GM12878 (cell line): ENCODE results near the gene MOAP1. TPM values are rescaled to one million over a fixed set of nuclear protein-coding genes. Genes with fewer than 3 reads are reported as not detected.

Experiments
- BCLAF1 ChIP-seq: fragments of 450-650 bp; IDR thresholded peaks from 2 replicates; pipeline ENCODE4 v1.6.1; 2017; ENCODE audit warnings: antibody characterized with exemption, mild to moderate bottlenecking, moderate library complexity
- EED ChIP-seq: sonication (generic); IDR thresholded peaks from 2 replicates; pipeline ENCODE4 v1.6.1; 2016; ENCODE audit warnings: antibody characterized with exemption, low read depth
- IRF5 ChIP-seq: fragments of 450-650 bp; IDR thresholded peaks from 2 replicates; pipeline ENCODE4 v1.6.1; 2017; ENCODE audit warnings: borderline replicate concordance
- PML ChIP-seq: IDR thresholded peaks from 2 replicates; pipeline ENCODE4 v1.6.1; 2012; ENCODE audit warnings: low read length, inconsistent platforms
- POLR2A ChIP-seq: IDR thresholded peaks from 2 replicates; pipeline ENCODE4 v1.6.1; 2011; ENCODE audit warnings: low read depth, mild to moderate bottlenecking, low read length
- REST ChIP-seq: IDR thresholded peaks from 2 replicates; pipeline ENCODE4 v1.6.1; 2012; ENCODE audit warnings: mild to moderate bottlenecking, low read depth, low read length
- SMARCA5 ChIP-seq: fragments of 450-650 bp; IDR thresholded peaks from 2 replicates; pipeline ENCODE4 v1.6.1; 2017; ENCODE audit warnings: mild to moderate bottlenecking
- TAF1 ChIP-seq: IDR thresholded peaks from 2 replicates; pipeline ENCODE4 v1.6.1; 2011; ENCODE audit warnings: mild to moderate bottlenecking, low read depth, low read length, borderline replicate concordance
- ZNF207 ChIP-seq: fragments of 450-650 bp; IDR thresholded peaks from 2 replicates; pipeline ENCODE4 v1.6.1; 2014; ENCODE audit warnings: antibody characterized with exemption, mild to moderate bottlenecking, borderline replicate concordance
- ZNF687 ChIP-seq: fragments of 450-650 bp; IDR thresholded peaks from 2 replicates; pipeline ENCODE4 v1.6.1; 2017; ENCODE audit warnings: mild to moderate bottlenecking, moderate library complexity
- ZSCAN29 ChIP-seq: fragments of 450-650 bp; IDR thresholded peaks from 2 replicates; pipeline ENCODE4 v1.6.1; 2017; ENCODE audit warnings: mild to moderate bottlenecking, moderate library complexity
- polyA plus RNA-seq, 11 experiments: library from polyadenylated mRNA; depleted of rRNA in 4 of 11; unstranded in 6 of 11; stranded (reverse) in 5 of 11; fragments of >200 nt; fragmentation: Nextera tagmentation in 4 of 11; fragmentation: Illumina TruSeq in 1 of 11; extraction: Ambion mirVana in 4 of 11; extraction: Trizol in 1 of 11; gene quantifications; 1 replicate in 1 of 11; 2 replicates in 10 of 11; pipeline versions ENCODE4 v1.2.1 to v1.2.3, GENCODE V29; 2011 to 2016; ENCODE audit warnings: inconsistent platforms in 2 of 11, missing spikeins in 2 of 11, low read depth in 1 of 11
- total RNA-seq, 4 experiments: library from RNA; depleted of rRNA in 3 of 4; stranded (reverse); fragments of >200 nt in 3 of 4; fragmentation: Illumina TruSeq in 1 of 4; extraction: Trizol in 1 of 4; gene quantifications; 2 replicates each; pipeline versions ENCODE4 v1.2.1 to v1.2.3, GENCODE V29; 2013 to 2021
- TF ChIP-seq, protein P1 (sequence below): fragments of 150-350 bp; IDR thresholded peaks from 2 replicates; pipeline ENCODE4 v1.6.1; 2014; ENCODE audit warnings: mild to moderate bottlenecking, low read depth, low read length
- TF ChIP-seq, protein P2 (sequence below): IDR thresholded peaks from 2 replicates; pipeline ENCODE4 v1.6.1; 2011; ENCODE audit warnings: borderline replicate concordance, low read depth, mild to moderate bottlenecking, moderate library complexity, mixed read lengths, low read length; ENCODE audit not compliant: insufficient read depth; ENCODE audit errors: extremely low read length
- TF ChIP-seq, protein P3 (sequence below): fragments of 450-650 bp; IDR thresholded peaks from 2 replicates; pipeline ENCODE4 v1.6.1; 2016; ENCODE audit warnings: mild to moderate bottlenecking

The MOAP1 gene
- total and polyA plus RNA-seq, 10 of the 15 experiments (the other 5 are each of a cell fraction or from before 2014, with no cell fraction given) = 3.1 to 51.9 (median 11.4) TPM

GRCh38 chr14:93212432-93212831 is 27.7 kb upstream of the MOAP1 start (continued):
- no peak for TF ChIP-seq POLR2A
- TF ChIP-seq, protein P1, sequence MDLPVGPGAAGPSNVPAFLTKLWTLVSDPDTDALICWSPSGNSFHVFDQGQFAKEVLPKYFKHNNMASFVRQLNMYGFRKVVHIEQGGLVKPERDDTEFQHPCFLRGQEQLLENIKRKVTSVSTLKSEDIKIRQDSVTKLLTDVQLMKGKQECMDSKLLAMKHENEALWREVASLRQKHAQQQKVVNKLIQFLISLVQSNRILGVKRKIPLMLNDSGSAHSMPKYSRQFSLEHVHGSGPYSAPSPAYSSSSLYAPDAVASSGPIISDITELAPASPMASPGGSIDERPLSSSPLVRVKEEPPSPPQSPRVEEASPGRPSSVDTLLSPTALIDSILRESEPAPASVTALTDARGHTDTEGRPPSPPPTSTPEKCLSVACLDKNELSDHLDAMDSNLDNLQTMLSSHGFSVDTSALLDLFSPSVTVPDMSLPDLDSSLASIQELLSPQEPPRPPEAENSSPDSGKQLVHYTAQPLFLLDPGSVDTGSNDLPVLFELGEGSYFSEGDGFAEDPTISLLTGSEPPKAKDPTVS = no peak
- TF ChIP-seq, protein P2, sequence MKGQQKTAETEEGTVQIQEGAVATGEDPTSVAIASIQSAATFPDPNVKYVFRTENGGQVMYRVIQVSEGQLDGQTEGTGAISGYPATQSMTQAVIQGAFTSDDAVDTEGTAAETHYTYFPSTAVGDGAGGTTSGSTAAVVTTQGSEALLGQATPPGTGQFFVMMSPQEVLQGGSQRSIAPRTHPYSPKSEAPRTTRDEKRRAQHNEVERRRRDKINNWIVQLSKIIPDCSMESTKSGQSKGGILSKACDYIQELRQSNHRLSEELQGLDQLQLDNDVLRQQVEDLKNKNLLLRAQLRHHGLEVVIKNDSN = no peak
- TF ChIP-seq, protein P3, sequence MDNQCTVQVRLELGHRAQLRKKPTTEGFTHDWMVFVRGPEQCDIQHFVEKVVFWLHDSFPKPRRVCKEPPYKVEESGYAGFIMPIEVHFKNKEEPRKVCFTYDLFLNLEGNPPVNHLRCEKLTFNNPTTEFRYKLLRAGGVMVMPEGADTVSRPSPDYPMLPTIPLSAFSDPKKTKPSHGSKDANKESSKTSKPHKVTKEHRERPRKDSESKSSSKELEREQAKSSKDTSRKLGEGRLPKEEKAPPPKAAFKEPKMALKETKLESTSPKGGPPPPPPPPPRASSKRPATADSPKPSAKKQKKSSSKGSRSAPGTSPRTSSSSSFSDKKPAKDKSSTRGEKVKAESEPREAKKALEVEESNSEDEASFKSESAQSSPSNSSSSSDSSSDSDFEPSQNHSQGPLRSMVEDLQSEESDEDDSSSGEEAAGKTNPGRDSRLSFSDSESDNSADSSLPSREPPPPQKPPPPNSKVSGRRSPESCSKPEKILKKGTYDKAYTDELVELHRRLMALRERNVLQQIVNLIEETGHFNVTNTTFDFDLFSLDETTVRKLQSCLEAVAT = no peak; the same call in 1 of the 2 replicates
- TF ChIP-seq SMARCA5 = no peak
- TF ChIP-seq ZSCAN29 = no peak
- no peak for TF ChIP-seq EED
- TF ChIP-seq ZNF687 = no peak
- no peak for TF ChIP-seq TAF1
- no peak for TF ChIP-seq PML
- no peak for TF ChIP-seq BCLAF1
- no peak for TF ChIP-seq ZNF207
- TF ChIP-seq REST = no peak
- no peak for TF ChIP-seq IRF5
